Measurements from ENCODE around the gene PTCHD4. TPM values are rescaled to one million over a fixed set of nuclear protein-coding genes. Genes with fewer than 3 reads are reported as not detected.
"Not testable (repeated sequence)": the region's sequence is repeated elsewhere in the genome, so short reads cannot be mapped to it uniquely, and the experiment has no call there.

PTCHD4 gene
- total RNA-seq, 2 experiments from 2014 or later: not detected

DNA sequence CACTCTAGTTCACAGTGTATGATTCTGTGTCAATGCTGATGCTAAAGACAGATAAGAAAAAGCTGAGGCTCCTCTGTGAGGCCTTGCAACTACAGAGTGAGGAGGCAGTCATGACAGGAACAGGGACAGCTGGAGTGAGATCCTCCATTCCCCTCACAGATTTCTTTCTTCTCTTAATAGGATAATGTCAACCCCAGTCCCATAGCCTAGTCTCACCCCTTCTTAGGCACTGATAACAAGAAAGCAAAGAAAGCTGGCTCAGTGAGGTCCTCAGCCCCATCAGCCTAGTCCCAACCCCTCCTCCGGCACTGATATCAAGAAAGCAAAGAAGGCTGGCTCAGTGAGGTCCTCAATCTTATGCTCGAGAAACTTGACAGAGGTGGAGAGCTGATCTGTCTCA, 2.1 kb upstream of the PTCHD4 start:
- no peak overlapping the region for H3K27ac Mint-ChIP-seq
- no peaks in the 10 kb centered on the region for H3K27me3 Mint-ChIP-seq
- DNase-seq: no peak
- ChIA-PET CTCF (no interaction called here), POLR2A (no interaction called here)
- no peaks in the 10 kb centered on the region for H3K4me1 Mint-ChIP-seq
- H3K9me3 Mint-ChIP-seq: no peaks in the 10 kb centered on the region
- H3K36me3 Mint-ChIP-seq (ENCODE audit: low read depth): no peaks in the 10 kb centered on the region
- no peak overlapping the region for H3K4me3 Mint-ChIP-seq

DNA sequence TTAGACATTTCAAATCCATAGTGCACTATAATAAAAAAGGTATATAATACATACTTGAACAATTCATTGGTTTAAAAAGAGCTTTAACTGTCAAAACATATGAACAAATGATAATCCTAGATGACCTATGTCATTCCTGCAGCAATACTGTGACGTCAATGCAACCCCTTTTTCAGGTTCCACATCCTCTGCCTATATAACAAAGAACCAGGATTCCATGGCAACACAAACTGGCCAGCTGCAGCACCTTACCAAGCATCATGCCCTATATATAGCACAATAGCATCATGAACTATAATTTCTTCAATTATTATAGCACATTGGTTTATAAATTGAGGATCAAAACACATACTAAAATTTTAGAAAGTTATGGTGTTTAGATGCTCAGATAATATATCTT, 578 bp upstream of the PTCHD4 start:
- ChIA-PET CTCF (no interaction called here), POLR2A (no interaction called here)
- Mint-ChIP-seq H3K4me1 (no peaks in the 10 kb centered on the region), H3K27ac (no peak overlapping the region), H3K4me3 (no peak overlapping the region), H3K9me3 (no peaks in the 10 kb centered on the region), H3K27me3 (no peaks in the 10 kb centered on the region), H3K36me3 (ENCODE audit: low read depth) (no peaks in the 10 kb centered on the region)
- no peak for DNase-seq

DNA sequence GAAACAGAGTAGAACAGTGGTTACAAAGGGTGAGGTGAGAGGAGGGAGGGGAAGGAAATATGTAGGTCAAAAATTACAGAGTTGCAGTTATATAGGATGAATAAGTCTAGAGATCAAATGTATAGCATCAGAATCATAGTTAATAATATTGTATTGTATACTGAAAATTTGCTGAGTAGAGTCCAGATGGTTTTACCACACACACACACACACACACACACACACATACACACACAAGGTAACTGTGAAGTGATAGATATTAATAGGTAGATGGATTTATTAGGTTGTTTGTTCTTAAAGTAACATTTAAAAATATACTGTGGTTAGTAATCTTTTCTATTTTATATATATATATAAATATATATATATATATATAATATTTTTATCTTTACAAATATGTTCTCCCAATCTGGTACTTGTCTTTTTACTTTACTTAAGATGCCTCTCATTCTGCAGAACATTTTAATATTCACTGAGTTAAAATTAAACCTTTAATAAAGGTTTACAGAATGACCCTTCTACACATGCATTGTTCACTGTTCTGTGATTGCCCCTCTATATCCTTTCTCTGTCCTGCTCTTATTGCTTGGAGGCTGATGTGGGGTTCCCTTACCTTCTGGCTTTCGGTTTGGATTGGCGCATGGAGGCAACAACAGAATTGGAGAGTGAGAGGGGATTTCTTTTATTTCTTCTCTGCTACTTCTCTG, 408 bp downstream of the PTCHD4 start:
- CTCF ChIA-PET: no interaction called here
- no peak for DNase-seq
- no peaks in the 10 kb centered on the region for H3K9me3 Mint-ChIP-seq
- POLR2A ChIA-PET: no interaction called here
- no peak overlapping the region for H3K4me3 Mint-ChIP-seq
- no peak overlapping the region for H3K27ac Mint-ChIP-seq
- no peaks in the 10 kb centered on the region for H3K4me1 Mint-ChIP-seq
- no peaks in the 10 kb centered on the region for H3K36me3 Mint-ChIP-seq (ENCODE audit: low read depth)
- no peaks in the 10 kb centered on the region for H3K27me3 Mint-ChIP-seq

DNA sequence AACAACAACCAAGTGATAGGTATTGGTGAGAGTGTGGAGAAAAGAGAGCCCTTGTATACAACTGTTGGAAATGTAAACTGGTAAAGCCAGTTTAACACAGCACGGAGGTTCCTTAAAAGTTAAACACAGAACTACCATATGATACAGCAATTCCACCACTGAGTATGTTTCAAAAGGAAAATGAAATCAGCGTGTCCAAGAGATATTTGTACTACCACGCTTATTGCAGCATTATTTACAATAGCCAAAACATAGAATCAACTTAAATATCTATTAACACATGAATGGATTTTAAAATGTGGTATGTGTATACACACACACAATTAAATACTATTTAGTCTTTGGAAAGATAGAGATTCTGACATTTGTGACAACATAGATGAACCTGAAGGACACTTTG, 1.1 kb downstream of the PTCHD4 start:
- CTCF ChIA-PET: no interaction called here
- no peaks in the 10 kb centered on the region for H3K9me3 Mint-ChIP-seq

DNA sequence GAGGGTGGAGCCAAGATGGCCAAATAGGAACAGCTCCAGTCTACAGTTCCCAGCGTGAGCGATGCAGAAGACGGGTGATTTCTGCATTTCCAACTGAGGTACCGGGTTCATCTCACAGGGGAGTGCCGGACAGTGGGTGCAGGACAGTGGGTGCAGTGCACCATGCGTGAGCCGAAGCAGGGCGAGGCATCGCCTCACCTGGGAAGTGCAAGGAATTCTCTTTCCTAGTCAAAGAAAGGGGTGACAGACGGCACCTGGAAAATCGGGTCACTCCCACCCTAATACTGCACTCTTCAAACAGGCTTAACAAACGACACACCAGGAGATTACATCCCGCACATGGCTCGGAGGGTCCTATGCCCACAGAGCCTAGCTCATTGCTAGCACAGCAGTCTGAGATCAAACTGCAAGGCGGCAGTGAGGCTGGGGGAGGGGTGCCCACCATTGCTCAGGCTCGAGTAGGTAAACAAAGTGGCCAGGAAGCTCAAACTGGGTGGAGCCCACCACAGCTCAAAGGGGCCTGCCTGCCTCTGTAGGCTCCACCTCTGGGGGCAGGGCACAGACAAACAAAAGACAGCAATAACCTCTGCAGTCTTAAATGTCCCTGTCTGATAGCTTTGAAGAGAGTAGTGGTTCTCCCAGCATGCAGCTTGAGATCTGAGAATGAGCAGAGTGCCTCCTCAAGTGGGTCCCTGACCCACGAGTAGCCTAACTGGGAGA, 8.4 kb downstream of the PTCHD4 start:
- H3K9me3 Mint-ChIP-seq; H3K4me3 Mint-ChIP-seq; H3K36me3 Mint-ChIP-seq (ENCODE audit: low read depth); CTCF ChIA-PET; DNase-seq; POLR2A ChIA-PET; H3K4me1 Mint-ChIP-seq; H3K27me3 Mint-ChIP-seq; H3K27ac Mint-ChIP-seq: not testable (repeated sequence)

More for the DNA sequence above, 1.1 kb downstream of the PTCHD4 start:
- Mint-ChIP-seq H3K4me3 (no peak overlapping the region), H3K27me3 (no peaks in the 10 kb centered on the region), H3K36me3 (ENCODE audit: low read depth) (no peaks in the 10 kb centered on the region), H3K4me1 (no peaks in the 10 kb centered on the region), H3K27ac (no peak overlapping the region)
- no peak for DNase-seq
- POLR2A ChIA-PET: no interaction called here

DNA sequence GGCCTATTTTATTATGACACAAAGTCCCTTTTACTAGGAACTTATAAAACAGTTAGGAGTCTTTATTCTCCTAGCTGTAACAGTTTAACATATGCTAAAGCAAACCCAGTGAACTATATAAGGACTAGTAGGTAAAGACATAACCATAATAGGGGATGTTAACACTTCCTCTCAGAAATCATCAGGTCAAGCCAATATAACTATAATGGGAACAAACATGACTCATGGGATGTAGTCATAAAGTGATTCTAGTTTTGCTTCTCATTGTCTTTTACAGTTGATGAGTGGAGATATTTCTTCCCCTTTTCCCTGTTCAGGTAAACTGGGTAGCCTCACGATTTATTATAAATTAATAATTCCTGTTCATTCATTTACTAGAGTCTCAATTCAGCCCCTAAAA, 9.7 kb downstream of the PTCHD4 start:
- CTCF ChIA-PET: no interaction called here

DNA sequence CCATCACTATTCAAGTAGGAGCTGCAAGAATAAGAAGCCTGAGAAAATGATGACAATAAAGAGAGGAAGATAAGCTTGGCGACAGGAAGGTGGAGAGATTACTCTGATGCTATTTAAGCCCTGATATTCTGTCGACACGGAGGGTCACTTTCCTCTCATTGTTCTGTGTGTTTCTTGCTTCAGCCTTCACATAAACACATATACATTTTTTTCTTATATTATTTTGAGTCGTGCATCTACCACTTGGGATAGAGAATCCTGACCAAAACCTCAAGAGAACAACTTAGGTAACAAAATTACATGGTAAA, 10.5 kb downstream of the PTCHD4 start:
- Mint-ChIP-seq H3K4me1 (no peaks in the 10 kb centered on the region), H3K36me3 (ENCODE audit: low read depth) (no peaks in the 10 kb centered on the region), H3K27ac (no peak overlapping the region), H3K9me3 (peaks cover 2% of the 10 kb centered on the region), H3K27me3 (no peaks in the 10 kb centered on the region), H3K4me3 (no peak overlapping the region)
- DNase-seq: no peak
- ChIA-PET POLR2A (no interaction called here), CTCF (no interaction called here)

More for the DNA sequence above, 9.7 kb downstream of the PTCHD4 start:
- no peaks in the 10 kb centered on the region for H3K4me1 Mint-ChIP-seq
- H3K36me3 Mint-ChIP-seq (ENCODE audit: low read depth): no peaks in the 10 kb centered on the region
- no peak overlapping the region for H3K4me3 Mint-ChIP-seq
- no peak overlapping the region for H3K27ac Mint-ChIP-seq
- no peak for DNase-seq
- H3K27me3 Mint-ChIP-seq: no peaks in the 10 kb centered on the region
- peaks cover 2% of the 10 kb centered on the region for H3K9me3 Mint-ChIP-seq
- POLR2A ChIA-PET: no interaction called here

DNA sequence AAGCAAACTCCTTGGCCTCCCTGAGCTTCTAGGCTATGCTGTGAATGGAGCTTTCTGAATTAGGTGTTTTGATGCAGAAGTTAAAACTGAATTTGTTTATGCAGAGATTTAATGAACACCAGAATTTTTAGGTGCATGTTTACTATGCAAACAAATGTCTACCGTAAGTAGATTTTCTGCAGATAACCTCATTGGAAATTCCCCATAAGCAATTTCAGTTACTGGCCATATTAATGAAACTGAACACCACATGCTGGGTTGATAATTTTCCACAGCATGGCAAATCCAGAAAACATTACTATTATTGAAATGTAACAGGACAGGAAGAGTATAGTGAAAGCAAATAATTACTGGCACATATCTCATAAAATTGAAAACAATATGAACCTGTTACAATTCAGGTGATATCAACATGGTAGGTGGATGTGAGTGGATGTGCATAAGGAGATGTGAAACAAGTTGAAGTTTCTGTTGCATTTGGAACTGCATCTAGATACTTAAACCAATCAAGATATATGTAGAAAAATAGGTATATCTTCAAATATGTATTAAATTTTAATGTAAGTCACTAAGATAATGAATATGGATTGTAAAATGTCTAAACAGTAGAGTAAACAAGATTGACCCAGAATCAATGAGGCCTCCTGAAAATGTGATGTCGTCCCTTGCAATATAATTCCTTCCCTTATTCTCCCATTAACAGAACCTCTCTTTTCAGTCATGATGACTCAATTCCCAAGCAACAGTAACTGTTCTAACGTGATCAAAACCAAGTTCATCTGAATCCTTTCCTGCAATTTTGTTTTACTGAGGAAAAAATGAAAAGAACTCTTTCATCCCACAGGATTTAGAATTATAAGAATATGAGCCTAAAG, 11.0 kb downstream of the PTCHD4 start:
- Mint-ChIP-seq H3K27ac (no peak overlapping the region), H3K4me1 (no peaks in the 10 kb centered on the region), H3K36me3 (ENCODE audit: low read depth) (no peaks in the 10 kb centered on the region), H3K9me3 (peaks cover 2% of the 10 kb centered on the region), H3K4me3 (no peak overlapping the region), H3K27me3 (no peaks in the 10 kb centered on the region)
- ChIA-PET CTCF (no interaction called here), POLR2A (no interaction called here)
- no peak for DNase-seq

DNA sequence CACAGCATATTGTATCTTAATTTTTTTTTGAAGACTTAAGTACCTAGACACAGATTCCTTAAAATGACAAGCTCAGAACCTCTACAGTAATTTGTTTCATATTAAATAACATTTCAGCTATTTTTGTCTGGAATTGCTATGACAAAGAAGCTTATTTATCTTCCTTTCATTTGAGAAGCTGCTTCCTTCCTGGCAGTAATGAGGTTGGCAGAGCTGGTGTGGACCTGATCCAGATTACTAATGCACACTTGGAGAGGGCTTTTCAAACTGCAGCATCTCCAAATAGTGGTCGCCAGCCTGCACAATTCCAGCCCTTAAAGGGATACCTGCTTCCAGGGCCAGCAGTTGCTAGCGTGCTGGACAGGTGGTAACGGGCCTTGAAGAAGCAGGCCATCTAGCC, 12.1 kb downstream of the PTCHD4 start:
- Mint-ChIP-seq H3K9me3 (peaks cover 2% of the 10 kb centered on the region), H3K27me3 (no peaks in the 10 kb centered on the region), H3K4me3 (no peak overlapping the region), H3K27ac (no peak overlapping the region), H3K4me1 (no peaks in the 10 kb centered on the region), H3K36me3 (ENCODE audit: low read depth) (no peaks in the 10 kb centered on the region)
- ChIA-PET CTCF (no interaction called here), POLR2A (no interaction called here)
- DNase-seq: no peak

DNA sequence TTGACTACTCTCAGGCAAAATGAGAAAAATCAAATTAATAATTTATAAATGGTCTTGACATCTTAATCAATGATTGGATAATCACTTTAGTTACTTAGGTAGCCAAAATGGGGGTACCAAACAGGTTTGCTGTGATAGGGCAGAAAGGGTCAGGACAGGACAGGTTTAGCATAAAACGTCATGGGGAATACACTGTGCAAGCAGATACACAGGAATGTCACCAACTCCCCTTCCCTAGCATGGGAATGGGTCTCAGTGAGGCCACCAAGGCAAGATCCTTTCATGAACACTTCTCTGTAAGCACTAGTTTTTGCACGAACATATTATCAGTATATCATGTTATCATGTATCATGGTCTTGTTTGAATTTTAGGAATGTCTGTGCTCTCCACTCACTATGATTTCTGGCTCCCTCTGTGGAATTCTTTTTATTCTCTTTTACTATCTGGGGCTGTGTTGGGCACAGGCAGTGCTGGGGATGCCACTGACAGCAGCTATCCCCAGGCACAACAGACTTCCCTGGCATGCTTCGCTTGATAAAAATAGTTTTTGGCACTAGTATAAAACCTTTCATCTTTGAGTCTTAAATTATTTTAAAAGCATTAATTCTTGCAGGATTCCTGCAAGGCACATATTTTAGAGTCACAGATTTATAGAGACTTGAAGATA, 18.3 kb downstream of the PTCHD4 start:
- Mint-ChIP-seq H3K4me3 (no peak overlapping the region), H3K27me3 (no peaks in the 10 kb centered on the region), H3K27ac (no peak overlapping the region), H3K9me3 (no peaks in the 10 kb centered on the region), H3K4me1 (no peaks in the 10 kb centered on the region), H3K36me3 (ENCODE audit: low read depth) (no peaks in the 10 kb centered on the region)
- ChIA-PET CTCF (no interaction called here), POLR2A (no interaction called here)
- no peak for DNase-seq

DNA sequence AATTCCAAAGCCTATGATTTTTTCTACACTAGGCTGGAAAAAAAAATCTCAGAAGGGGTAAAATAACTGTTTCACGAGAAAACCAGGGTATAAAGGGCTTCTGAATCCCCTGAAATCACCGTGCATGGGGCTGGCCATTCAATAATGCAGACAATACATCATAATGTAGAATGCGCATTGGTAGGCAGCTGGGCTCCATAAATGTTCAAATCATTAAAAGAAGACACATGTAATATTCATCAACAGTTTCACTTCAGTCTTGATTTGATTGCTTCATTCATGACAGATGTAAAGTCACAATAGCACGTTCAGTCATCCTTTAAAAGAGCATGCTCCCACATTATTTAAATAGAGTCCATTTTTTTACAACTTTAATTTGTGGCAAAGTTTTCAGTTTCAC, 20.5 kb downstream of the PTCHD4 start:
- Mint-ChIP-seq H3K4me3 (no peak overlapping the region), H3K4me1 (no peaks in the 10 kb centered on the region), H3K36me3 (ENCODE audit: low read depth) (no peaks in the 10 kb centered on the region), H3K27me3 (no peaks in the 10 kb centered on the region), H3K9me3 (no peaks in the 10 kb centered on the region), H3K27ac (no peak overlapping the region)
- no peak for DNase-seq
- CTCF ChIA-PET: no interaction called here
- POLR2A ChIA-PET: no interaction called here

DNA sequence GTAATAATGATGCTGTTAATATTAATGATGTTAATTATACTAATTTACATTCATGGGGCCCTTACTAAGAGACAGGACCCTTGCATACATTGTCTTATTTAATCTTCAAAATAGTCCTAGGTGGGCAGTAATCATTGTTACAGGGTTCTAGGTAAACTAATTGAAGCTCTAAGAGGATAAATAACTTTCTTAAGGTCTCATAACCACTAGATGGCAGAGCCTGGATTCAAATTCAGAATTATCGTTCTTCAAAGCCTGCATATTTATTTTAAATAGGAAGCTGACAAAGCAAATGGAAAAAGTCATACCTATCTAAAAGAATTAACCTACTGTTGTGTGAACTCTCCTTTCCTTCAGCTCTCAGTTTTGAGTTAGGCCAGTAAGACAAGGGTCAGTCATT, 23.5 kb downstream of the PTCHD4 start:
- CTCF ChIA-PET: no interaction called here
- no peak for DNase-seq
- Mint-ChIP-seq H3K27ac (no peak overlapping the region), H3K27me3 (no peaks in the 10 kb centered on the region), H3K4me3 (no peak overlapping the region), H3K4me1 (no peaks in the 10 kb centered on the region), H3K9me3 (no peaks in the 10 kb centered on the region), H3K36me3 (ENCODE audit: low read depth) (no peaks in the 10 kb centered on the region)
- POLR2A ChIA-PET: no interaction called here

DNA sequence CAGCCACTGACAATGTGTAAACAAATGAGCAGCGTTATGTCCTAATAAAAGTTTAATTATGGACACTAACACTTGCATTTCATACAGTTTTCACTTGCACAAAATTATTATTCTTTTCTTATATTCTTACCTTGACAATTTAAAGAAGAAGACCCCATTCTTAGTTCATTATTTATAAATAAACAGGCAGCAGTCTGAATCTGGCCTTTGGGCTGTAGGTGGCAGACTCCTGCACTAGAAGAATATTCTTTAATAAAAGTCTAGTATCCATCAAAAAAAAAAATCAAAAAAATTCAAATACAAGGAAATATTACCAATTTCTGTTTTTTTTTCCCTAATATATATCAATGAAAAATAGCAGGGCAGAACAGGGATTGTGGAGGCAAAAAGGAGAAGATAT, 24.8 kb downstream of the PTCHD4 start:
- CTCF ChIA-PET: interaction anchor here (0.8 kb wide), 1 partner anchor 34 kb away, joined by 3 read pairs; no protein-coding TSS in a partner anchor
- Mint-ChIP-seq H3K4me1 (no peaks in the 10 kb centered on the region), H3K36me3 (ENCODE audit: low read depth) (no peaks in the 10 kb centered on the region), H3K27ac (no peak overlapping the region), H3K4me3 (no peak overlapping the region), H3K9me3 (no peaks in the 10 kb centered on the region), H3K27me3 (no peaks in the 10 kb centered on the region)
- POLR2A ChIA-PET: no interaction called here
- no peak for DNase-seq
